ENCODE data around the gene SRM. TPM values are rescaled to one million over a fixed set of nuclear protein-coding genes. Genes with fewer than 3 reads are reported as not detected.
A peak's percentile ranks its signal among the peaks of the same experiment; 100 is the strongest.
"Not testable (repeated sequence)": the region's sequence is repeated elsewhere in the genome, so short reads cannot be mapped to it uniquely, and the experiment has no call there.

Gene SRM
- total RNA-seq, 2 donors from 2014 or later = 17.8 to 29.9 TPM

- ATAC-seq = peak; percentile 22
- intact Hi-C loops (cut with DNase I, micrococcal nuclease) = no loop called here
- no peak for DNase-seq
These were observed 8.1 kb upstream of the SRM start for GRCh38 chr1:11067716-11068599.

GRCh38 chr1:11065796-11066195 lies 6.0 kb upstream of the SRM start:
- intact Hi-C loops (cut with DNase I, micrococcal nuclease) = no loop called here
- DNase-seq (no peak), ATAC-seq (no peak)

- no peak for DNase-seq
- intact Hi-C loops (cut with DNase I, micrococcal nuclease) = no loop called here
- no peak for ATAC-seq
These were observed 5.1 kb upstream of the SRM start for GRCh38 chr1:11064942-11065341.

GRCh38 chr1:11063937-11064537 lies 4.2 kb upstream of the SRM start:
- DNase-seq; intact Hi-C loops (cut with DNase I, micrococcal nuclease); ATAC-seq: not testable (repeated sequence)

GRCh38 chr1:11062965-11063401 lies 3.2 kb upstream of the SRM start:
- ATAC-seq = no peak
- intact Hi-C loops (cut with DNase I, micrococcal nuclease) = no loop called here
- DNase-seq = no peak

- intact Hi-C loops (cut with DNase I, micrococcal nuclease) = no loop called here
- DNase-seq (no peak), ATAC-seq (no peak)
These were observed 2.0 kb upstream of the SRM start for GRCh38 chr1:11061652-11062365.

GRCh38 chr1:11059155-11059967 lies 457 bp downstream of the SRM start:
- ATAC-seq (peak; percentile 20), DNase-seq (no peak)
- intact Hi-C loops (cut with DNase I, micrococcal nuclease) = no loop called here

GRCh38 chr1:11058595-11059154 lies 1.1 kb downstream of the SRM start:
- ATAC-seq = no peak
- DNase-seq = peak; percentile 48 to 49
- intact Hi-C loops (cut with DNase I, micrococcal nuclease) = no loop called here

- intact Hi-C loops (cut with DNase I, micrococcal nuclease) = no loop called here
- no peak for DNase-seq
- no peak for ATAC-seq
These were observed 1.8 kb downstream of the SRM start for GRCh38 chr1:11058026-11058425.

GRCh38 chr1:11057477-11057876 lies 2.3 kb downstream of the SRM start:
- intact Hi-C loops (cut with DNase I, micrococcal nuclease) = no loop called here
- DNase-seq = no peak
- ATAC-seq = no peak

GRCh38 chr1:11056504-11056903 lies 3.3 kb downstream of the SRM start:
- intact Hi-C loops (cut with DNase I, micrococcal nuclease) = no loop called here
- ATAC-seq (no peak), DNase-seq (no peak)

- no peak for DNase-seq
- no peak for ATAC-seq
- intact Hi-C loops (cut with DNase I, micrococcal nuclease) = no loop called here
These were observed 4.1 kb downstream of the SRM start for GRCh38 chr1:11055676-11056075.

- DNase-seq = no peak
- intact Hi-C loops (cut with DNase I, micrococcal nuclease) = no loop called here
- no peak for ATAC-seq
These were observed 5.2 kb downstream of the SRM start for GRCh38 chr1:11054666-11055065.

- no peak for DNase-seq
- intact Hi-C loops (cut with DNase I, micrococcal nuclease) = no loop called here
- ATAC-seq = no peak
These were observed 5.6 kb downstream of the SRM start for GRCh38 chr1:11054181-11054580.

GRCh38 chr1:11053758-11054137 lies 6.1 kb downstream of the SRM start:
- DNase-seq (no peak), ATAC-seq (peak; percentile 33)
- intact Hi-C loops (cut with DNase I, micrococcal nuclease) = no loop called here

- DNase-seq = no peak
- peak; percentile 33 for ATAC-seq
- intact Hi-C loops (cut with DNase I, micrococcal nuclease) = no loop called here
These were observed 6.7 kb downstream of the SRM start for GRCh38 chr1:11052839-11053757.

- no peak for ATAC-seq
- no peak for DNase-seq
- intact Hi-C loops (cut with DNase I, micrococcal nuclease) = no loop called here
These were observed 7.9 kb downstream of the SRM start for GRCh38 chr1:11051781-11052511.

All from left colon (tissue), 2 donors.